ENCODE data around the gene ALX4. TPM values are rescaled to one million over a fixed set of nuclear protein-coding genes. Genes with fewer than 3 reads are reported as not detected.

ALX4 gene
- total RNA-seq, 4 donors from 2014 or later = 0.26 to 2.5 (median 0.73) TPM; not detected in 1

GRCh38 chr11:44328138-44328660 lies 18.3 kb upstream of the ALX4 start:
- H3K9me3 ChIP-seq = no peaks in the 10 kb centered on the region
- TF ChIP-seq POLR2A (IDR thresholded peaks at IDR 0.05) = no peak
- no peak for TF ChIP-seq CTCF (IDR thresholded peaks at IDR 0.05)
- no peaks in the 10 kb centered on the region for H3K4me1 ChIP-seq
- no peaks in the 10 kb centered on the region for H3K27me3 ChIP-seq
- DNase-seq = no peak
- no peak overlapping the region for H3K4me3 ChIP-seq
- no peaks in the 10 kb centered on the region for H3K36me3 ChIP-seq
- H3K27ac ChIP-seq = no peak overlapping the region
- intact Hi-C loops (cut with DNase I; ENCODE audit: low total_unique reads) = no loop called here

GRCh38 chr11:44327730-44328129 lies 17.8 kb upstream of the ALX4 start:
- no peak overlapping the region for H3K4me3 ChIP-seq
- no peaks in the 10 kb centered on the region for H3K4me1 ChIP-seq
- intact Hi-C loops (cut with DNase I; ENCODE audit: low total_unique reads) = no loop called here
- H3K9me3 ChIP-seq = no peaks in the 10 kb centered on the region
- H3K27ac ChIP-seq = no peak overlapping the region
- no peaks in the 10 kb centered on the region for H3K36me3 ChIP-seq
- no peaks in the 10 kb centered on the region for H3K27me3 ChIP-seq
- DNase-seq = no peak
- no peak for TF ChIP-seq POLR2A (IDR thresholded peaks at IDR 0.05)

DNA sequence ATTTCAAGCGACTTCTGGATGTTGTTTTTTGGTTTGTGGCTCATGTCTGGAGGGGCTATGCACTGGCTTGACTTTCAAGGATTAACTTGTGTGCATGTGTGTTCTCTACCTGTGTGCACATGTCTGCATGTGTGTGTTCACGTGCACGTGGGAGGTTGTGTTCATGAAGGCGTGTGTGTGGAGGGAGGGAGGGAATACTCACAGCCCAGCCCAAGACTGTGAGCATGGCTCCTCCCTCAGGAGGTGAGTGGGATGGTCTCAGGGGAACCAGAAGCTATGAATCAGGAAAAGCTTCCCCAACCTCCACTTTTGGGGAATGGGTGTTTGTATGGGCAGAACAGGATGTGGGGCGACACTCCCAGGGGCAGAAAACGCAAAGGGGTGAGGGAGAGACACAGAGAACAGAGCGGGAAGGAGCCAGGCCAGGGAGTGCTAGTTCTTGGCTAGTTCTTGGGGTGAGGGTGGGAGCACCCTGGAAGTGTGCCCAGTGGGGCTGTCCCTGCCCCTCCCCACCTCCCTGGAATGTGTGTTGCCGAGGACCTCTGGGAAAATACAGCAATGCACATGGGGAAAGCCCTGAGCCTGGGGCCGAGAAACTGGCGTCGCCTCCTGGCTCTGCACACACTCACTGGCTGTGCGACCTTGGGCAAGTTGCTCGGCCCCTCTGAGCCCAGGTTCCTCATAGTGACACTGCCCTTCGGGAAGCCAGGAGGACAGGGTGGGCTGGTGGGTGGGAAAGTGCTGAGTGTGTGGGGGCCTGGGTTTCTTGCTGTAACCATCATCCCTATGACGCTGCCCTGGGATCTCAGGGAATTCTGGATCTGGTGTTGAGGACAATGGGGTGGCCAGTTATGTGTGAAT lies 16.9 kb upstream of the ALX4 start:
- H3K27me3 ChIP-seq = peaks cover 0 to 2% of the 10 kb centered on the region in 2 donors

DNA sequence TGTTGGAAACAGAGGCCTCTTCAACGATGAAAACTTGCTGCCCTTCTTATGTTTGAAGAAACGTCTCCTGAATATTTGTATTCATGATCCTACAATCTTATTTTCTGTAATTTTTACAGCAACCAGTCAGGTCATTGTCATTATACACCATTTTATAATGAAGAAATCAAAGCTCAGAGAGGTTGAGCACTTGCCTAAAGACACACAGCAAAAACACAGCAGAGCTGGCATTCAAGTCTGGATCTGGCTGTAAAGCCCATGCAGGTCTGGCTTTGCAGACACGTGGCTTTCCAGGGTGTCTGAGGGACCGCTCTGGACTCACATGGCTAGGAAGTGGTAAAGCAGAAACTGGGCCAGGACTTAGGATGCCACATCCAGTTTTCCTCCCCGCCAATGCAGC lies 15.8 kb upstream of the ALX4 start:
- peaks cover 0 to 11% of the 10 kb centered on the region in 2 donors for H3K27me3 ChIP-seq
- intact Hi-C loops (cut with DNase I; ENCODE audit: low total_unique reads) = no loop called here

More for the DNA sequence above, 16.9 kb upstream of the ALX4 start:
- no peak overlapping the region for H3K27ac ChIP-seq
- TF ChIP-seq POLR2A (IDR thresholded peaks at IDR 0.05) (no peak), CTCF (IDR thresholded peaks at IDR 0.05) (no peak)
- H3K4me1 ChIP-seq = no peaks in the 10 kb centered on the region
- no peak for DNase-seq
- H3K4me3 ChIP-seq = no peak overlapping the region
- no peaks in the 10 kb centered on the region for H3K36me3 ChIP-seq
- intact Hi-C loops (cut with DNase I; ENCODE audit: low total_unique reads) = no loop called here
- H3K9me3 ChIP-seq = no peaks in the 10 kb centered on the region

More for the DNA sequence above, 15.8 kb upstream of the ALX4 start:
- no peaks in the 10 kb centered on the region for H3K9me3 ChIP-seq
- no peaks in the 10 kb centered on the region for H3K36me3 ChIP-seq
- no peak for DNase-seq
- no peak overlapping the region for H3K4me3 ChIP-seq
- H3K4me1 ChIP-seq = no peaks in the 10 kb centered on the region
- H3K27ac ChIP-seq = no peak overlapping the region
- TF ChIP-seq POLR2A (IDR thresholded peaks at IDR 0.05) (no peak), CTCF (IDR thresholded peaks at IDR 0.05) (no peak)

Measured in uterus (tissue), 4 donors.